ENCODE results near the gene PEX6. TPM values are rescaled to one million over a fixed set of nuclear protein-coding genes. Genes with fewer than 3 reads are reported as not detected.

The PEX6 gene
- polyA plus RNA-seq, 1 of the 3 experiments (the other 2 are of a cell fraction): 15.3 TPM

DNA sequence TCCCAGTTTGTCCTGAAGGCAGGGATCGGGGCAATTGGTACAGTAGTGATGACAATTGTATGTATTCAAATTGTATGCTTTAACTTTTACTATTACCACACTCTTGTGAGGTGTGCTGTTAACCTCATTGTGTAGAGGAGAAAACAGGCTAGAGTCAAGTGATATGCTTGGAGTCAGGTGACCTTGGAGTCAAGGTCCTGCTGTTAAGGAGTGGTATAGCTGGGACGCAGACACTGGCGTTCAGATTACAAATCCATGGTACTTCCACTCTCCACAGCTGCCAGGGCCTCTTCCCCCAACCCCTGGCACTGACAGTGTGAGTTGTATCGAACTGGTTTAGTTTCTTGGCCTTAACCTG, 39.2 kb downstream of the PEX6 start:
- WGBS (ENCODE audit: low lambda C conversion rate): 98% methylated on average over 3 of the region's 4 CpGs
- no peaks in the 10 kb centered on the region for H3K9me3 ChIP-seq
- no peaks in the 10 kb centered on the region for H3K27me3 ChIP-seq (ENCODE audit: insufficient read depth)
- H3K4me3 ChIP-seq (ENCODE audit: low read depth in 2 of 2, low read length in 1 of 2): no peak overlapping the region
- H3K36me3 ChIP-seq (replicated peaks in 1 of 2; ENCODE audit: control insufficient read depth in 1 of 2, insufficient read depth in 2 of 2, low read length in 1 of 2): peaks cover 30 to 35% of the 10 kb centered on the region in 2 experiments
- POLR2A ChIA-PET: interaction anchor here (1.5 kb wide), 1 partner anchor 10 kb away, joined by 4 read pairs; the partner anchor contains the start of gene CNPY3
- no peaks in the 10 kb centered on the region for H3K4me1 ChIP-seq (ENCODE audit: control insufficient read depth in 1 of 2, insufficient read depth in 2 of 2, low read depth in 1 of 2, low read length in 1 of 2)
- H2AFZ ChIP-seq (ENCODE audit: low read depth): no peak overlapping the region
- CTCF ChIA-PET: interaction anchor here (1.2 kb wide), 1 partner anchor 10 kb away, joined by 3 read pairs; the partner anchor contains the start of gene CNPY3
- H3F3A ChIP-seq (replicated peaks; ENCODE audit: insufficient read depth): no peaks in the 10 kb centered on the region
- H3K9ac ChIP-seq: no peak overlapping the region
- TF ChIP-seq RXRA (IDR thresholded peaks at IDR 0.05; ENCODE audit: borderline replicate concordance, low read depth) (no peak), RAD21 (IDR thresholded peaks at IDR 0.05; ENCODE audit: low read length) (no peak), MXI1 (IDR thresholded peaks at IDR 0.05; ENCODE audit: low read depth, low read length) (no peak), FOSL2 (IDR thresholded peaks at IDR 0.05; ENCODE audit: borderline replicate concordance, low read depth) (no peak), SIN3A (IDR thresholded peaks at IDR 0.05; ENCODE audit: borderline replicate concordance, low read depth, low read length) (no peak), CHD2 (IDR thresholded peaks at IDR 0.05; ENCODE audit: low read length, partially characterized antibody) (no peak), ELF1 (IDR thresholded peaks at IDR 0.05) (no peak)
- TF ChIP-seq, protein P1, sequence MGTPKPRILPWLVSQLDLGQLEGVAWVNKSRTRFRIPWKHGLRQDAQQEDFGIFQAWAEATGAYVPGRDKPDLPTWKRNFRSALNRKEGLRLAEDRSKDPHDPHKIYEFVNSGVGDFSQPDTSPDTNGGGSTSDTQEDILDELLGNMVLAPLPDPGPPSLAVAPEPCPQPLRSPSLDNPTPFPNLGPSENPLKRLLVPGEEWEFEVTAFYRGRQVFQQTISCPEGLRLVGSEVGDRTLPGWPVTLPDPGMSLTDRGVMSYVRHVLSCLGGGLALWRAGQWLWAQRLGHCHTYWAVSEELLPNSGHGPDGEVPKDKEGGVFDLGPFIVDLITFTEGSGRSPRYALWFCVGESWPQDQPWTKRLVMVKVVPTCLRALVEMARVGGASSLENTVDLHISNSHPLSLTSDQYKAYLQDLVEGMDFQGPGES (IDR thresholded peaks at IDR 0.05; ENCODE audit: low read depth, low read length): no peak
- TF ChIP-seq, protein P2, sequence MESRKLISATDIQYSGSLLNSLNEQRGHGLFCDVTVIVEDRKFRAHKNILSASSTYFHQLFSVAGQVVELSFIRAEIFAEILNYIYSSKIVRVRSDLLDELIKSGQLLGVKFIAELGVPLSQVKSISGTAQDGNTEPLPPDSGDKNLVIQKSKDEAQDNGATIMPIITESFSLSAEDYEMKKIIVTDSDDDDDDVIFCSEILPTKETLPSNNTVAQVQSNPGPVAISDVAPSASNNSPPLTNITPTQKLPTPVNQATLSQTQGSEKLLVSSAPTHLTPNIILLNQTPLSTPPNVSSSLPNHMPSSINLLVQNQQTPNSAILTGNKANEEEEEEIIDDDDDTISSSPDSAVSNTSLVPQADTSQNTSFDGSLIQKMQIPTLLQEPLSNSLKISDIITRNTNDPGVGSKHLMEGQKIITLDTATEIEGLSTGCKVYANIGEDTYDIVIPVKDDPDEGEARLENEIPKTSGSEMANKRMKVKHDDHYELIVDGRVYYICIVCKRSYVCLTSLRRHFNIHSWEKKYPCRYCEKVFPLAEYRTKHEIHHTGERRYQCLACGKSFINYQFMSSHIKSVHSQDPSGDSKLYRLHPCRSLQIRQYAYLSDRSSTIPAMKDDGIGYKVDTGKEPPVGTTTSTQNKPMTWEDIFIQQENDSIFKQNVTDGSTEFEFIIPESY (IDR thresholded peaks at IDR 0.05; ENCODE audit: borderline replicate concordance, low read depth): no peak
- TF ChIP-seq, protein P3, sequence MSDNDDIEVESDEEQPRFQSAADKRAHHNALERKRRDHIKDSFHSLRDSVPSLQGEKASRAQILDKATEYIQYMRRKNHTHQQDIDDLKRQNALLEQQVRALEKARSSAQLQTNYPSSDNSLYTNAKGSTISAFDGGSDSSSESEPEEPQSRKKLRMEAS (IDR thresholded peaks at IDR 0.05; ENCODE audit: low read depth): no peak
- TF ChIP-seq, protein P4, sequence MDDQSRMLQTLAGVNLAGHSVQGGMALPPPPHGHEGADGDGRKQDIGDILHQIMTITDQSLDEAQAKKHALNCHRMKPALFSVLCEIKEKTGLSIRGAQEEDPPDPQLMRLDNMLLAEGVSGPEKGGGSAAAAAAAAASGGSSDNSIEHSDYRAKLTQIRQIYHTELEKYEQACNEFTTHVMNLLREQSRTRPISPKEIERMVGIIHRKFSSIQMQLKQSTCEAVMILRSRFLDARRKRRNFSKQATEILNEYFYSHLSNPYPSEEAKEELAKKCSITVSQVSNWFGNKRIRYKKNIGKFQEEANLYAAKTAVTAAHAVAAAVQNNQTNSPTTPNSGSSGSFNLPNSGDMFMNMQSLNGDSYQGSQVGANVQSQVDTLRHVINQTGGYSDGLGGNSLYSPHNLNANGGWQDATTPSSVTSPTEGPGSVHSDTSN (IDR thresholded peaks at IDR 0.05): no peak
- no peaks in the 10 kb centered on the region for H4K20me1 ChIP-seq (ENCODE audit: insufficient read depth)
- H3K79me2 ChIP-seq (ENCODE audit: insufficient read depth): peaks cover 3% of the 10 kb centered on the region
- no peak for DNase-seq
- no peaks in the 10 kb centered on the region for H3K9me2 ChIP-seq
- no peak overlapping the region for H3K4me2 ChIP-seq
- H3K27ac ChIP-seq (ENCODE audit: low read depth in 2 of 2, low read length in 1 of 2): no peak overlapping the region

All from SK-N-SH (cell line).